Fibroblast of peridontal ligament (primary cell): ENCODE results near the gene BMPR1B.
"Not testable (repeated sequence)": the region's sequence is repeated elsewhere in the genome, so short reads cannot be mapped to it uniquely, and the experiment has no call there.

ENCODE experiments used
- DNase-seq: peaks from one replicate; pipeline ENCODE4 v3.0.0-alpha.2; 2010; ENCODE audit errors: extremely low read depth

Gene BMPR1B

DNA sequence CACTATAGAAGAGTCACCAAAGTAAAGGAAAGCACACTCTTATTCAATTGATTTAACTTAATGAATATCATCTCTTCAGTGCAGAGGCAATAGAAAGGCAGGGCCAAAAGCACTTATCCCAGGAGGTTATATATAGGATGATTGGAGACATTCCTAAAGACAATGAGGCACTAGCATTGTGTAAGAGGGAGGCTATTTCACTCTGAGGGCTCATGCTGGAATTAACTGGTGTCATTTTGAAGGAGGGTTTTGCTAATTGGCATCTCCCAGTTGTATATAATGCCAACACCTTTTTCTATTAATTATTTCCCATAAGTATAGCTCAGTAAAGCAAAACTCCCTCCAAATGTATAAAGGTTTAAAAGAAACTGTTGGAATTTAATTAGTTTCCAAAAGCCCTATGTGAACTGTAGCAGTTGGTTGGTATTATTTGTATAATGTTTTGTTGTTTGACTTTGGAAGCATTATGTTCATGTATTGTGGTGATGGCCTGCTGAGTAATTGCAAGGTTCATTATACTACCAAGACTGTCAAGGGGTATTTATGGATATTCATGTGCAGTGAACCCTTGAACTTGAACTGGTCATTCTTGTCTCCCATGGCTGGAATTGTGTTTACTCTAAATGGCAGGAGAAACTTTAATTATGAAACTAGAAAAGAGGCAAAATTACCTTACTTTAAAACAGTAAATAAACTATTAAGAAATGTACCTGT, 270.3 kb downstream of the BMPR1B start:
- no peak for DNase-seq

DNA sequence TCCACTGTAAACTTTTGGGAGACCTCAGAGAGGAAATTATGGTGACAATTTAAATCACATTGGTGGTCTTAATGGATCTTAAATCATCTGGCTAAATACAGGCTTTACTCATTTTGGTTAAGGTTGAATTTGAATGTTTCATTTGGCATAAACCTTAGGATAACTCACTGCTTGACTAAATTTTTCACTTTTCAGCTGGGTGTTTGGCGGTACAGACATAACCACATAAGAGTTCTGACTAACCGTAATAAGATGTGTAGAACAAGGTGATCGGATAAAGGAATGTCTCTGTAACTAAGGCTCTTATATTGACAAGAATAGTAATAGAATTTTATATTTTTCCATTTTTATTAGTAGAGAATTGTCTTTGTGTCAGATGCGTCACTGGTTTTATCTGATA, 281.0 kb downstream of the BMPR1B start:
- no peak for DNase-seq

DNA sequence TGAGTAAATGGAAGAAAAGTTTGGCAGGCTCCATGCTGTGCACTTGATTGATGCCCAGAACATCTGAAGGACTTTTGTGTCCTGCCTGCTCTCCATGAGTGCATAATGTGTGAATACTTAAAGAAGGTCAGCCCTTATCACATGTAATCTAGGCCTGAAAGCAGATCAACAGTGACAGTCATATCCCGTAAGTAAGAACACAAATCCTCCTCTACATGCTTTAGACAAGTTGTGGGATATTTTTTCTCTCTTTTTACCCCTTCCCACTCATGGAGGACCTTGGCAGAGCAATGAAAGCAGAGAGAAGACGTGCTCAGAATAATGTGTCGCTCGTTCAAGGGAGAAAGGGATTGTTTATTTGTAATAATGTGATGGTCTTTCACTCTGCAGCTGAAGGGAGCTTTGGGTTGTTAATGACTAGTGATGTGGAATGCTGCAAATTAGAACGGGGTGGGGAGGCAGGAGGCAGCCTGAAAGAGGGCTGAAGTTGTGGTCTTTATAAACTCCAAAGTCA, 286.6 kb downstream of the BMPR1B start:
- DNase-seq = no peak

DNA sequence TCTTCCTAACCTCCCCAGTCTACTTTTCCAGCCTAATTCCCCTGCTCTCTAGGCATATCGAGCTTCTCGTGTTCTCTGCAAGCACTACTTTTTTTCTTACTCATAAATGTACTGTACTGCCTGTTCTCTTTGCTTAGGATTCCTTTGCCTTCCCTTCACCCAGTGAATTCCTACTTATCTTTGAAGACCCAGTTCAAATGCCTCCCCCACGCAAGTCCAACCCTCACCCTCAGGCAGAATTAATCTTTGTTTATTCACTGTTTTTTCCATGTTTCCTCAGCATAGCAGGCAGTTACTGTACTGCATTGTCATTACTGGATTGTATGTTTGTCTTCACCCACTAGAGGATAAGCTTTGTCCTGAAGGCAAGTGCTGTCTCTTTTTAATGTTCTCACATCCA, 287.7 kb downstream of the BMPR1B start:
- no peak for DNase-seq

DNA sequence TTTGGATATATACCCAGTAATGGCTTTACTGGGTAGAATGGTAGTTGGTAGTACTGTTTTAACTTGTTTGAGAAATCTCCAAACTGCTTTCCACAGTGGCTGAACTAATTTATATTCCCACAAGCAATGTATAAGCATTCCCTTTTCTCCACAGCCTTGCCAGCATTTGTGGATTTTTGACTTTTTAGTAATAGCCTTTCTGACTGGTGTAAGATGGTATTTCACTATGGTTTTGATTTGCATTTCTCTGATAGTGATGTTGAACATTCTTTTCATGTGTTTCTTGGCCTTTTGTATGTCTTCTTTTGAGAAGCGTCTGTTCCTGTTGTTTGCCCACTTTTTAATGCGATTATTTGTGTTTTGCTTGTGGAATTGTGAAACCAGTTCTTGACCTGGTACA, 290.5 kb downstream of the BMPR1B start:
- peak; percentile 52 for DNase-seq

DNA sequence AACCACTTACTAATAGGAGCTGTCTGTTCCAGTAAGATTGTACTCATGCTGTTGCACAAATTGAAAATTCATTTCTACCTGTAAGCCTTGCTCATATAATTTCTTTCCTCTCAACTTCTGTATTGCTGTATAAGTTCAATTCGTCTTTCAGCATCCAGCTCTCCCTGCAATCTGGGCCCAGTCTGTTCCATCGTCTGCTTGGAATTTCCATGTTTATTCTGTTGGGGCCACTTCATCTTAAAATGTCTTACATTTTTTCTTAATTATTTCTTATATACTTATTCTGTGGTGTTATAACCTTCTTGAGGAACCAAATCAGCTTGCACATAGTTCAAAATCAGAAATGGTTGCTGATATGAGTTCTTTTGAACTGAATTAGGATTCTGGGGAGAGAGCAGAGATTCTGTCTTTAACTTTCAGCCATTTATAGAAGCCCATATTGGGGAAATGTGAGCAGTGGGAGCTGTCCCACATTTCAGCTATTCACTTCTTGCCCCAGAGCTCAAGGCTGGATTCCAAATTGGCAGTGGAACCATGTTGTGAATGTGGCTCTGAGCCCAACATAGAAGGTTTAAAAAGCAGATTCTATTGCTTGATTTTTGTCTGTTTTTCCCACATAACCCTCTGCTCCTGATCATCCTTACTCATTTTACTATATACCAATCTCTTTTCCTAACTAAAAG, 291.9 kb downstream of the BMPR1B start:
- DNase-seq = peak; percentile 80

DNA sequence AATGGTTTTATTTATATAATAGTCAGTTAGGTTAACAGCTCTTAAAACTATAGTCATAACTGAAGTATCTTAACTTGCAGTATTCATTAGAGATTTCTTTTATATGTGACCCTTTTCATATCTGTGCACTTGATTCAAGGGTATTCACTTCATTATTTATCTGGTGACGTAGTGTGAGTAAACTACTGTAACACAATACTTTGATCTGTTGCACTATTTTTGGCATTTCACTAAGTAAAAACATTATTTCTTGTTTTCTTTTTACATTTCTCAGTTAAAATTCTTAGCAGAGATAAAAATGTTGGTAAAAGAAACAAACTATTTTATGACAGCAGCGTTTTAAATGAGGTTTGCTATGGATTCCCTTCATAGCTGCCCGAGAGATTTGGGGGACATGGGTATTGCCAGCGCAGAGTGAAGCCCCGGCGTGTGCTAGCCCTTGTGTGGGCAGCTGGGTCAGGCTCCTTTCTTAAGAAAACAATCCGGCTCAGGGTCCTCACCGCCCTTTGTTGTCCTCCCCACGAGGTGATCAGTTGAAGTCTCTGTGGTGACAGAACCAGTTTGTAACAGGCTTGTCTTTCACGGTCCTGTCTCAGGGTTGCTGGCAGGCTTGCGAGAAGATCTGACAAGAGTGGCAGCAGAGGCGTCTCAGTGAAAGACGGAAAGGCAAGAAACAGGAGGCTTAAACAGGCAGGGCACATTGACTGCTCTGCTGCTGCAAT, 293.4 kb downstream of the BMPR1B start:
- no peak for DNase-seq

DNA sequence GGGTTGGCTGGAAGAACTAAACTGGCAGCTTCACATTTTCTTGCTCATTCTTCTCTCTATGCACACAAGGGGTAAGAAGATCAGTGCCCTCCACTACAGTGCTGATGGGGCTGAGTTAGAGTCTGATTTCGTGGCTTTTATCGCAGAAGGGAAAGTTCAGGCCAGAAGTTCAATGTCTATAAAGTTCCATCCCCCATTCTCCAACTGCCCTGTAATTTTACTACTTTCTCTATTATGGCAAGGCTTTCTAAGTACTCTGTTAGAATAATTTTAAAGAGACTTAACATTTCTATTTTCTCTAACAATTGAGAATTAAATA, 293.9 kb downstream of the BMPR1B start:
- DNase-seq = no peak

DNA sequence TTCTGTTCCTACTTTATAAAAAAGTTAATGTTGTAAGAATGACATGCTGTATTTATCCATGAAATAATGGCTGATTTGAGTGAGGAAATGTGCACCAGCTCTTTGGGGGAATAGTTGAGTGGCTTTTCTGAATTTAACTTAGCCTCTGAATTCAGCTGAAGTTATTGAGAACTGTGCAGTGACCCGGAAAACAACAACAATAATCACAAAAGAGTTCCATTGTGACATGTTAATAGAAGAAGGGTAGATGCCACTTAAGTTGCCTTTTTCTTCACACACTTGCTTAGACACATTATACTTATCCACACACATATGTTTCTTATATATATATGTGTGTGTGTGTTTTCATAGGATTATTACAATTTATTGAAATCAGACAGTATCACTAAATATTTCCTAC, 301.2 kb downstream of the BMPR1B start:
- DNase-seq = no peak

DNA sequence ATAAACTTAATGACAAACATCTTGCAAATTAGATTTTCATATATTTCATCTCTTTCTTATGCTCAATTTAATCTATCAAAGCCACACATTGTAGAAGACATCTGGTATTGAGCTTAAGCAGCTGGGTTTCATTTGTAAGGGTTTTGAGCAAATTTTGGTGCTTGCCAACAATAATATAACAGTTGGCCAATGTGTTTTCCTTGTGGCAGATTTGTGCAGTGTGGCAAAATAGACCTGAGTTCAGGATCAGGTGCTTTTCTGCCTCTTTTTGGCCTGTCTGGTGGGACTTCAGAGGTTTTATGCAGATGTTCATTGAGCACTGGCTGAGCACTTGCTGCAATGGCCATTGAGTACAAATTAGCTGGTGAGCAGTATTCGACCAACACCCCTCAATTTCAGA, 301.9 kb downstream of the BMPR1B start:
- peak; percentile 87 for DNase-seq

DNA sequence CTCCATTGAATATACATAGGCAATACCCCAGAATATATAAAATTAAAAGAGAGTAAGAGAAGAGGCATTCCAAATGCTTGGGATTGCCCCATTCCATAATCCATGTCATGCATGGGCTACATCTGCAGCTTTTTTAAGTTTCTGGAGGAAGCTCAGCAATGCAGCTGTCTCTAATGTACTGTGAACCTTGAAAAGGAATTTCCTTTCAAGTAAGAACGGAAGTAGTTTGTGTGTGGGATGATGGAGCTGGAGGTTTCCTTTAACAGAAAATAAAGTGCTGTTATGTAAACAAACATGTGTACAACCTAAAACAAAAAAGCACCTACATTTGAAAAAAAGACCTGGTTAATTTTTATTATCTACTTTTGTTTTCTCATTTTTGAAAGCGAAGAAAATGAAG, 303.5 kb downstream of the BMPR1B start:
- peak; percentile 51 for DNase-seq

DNA sequence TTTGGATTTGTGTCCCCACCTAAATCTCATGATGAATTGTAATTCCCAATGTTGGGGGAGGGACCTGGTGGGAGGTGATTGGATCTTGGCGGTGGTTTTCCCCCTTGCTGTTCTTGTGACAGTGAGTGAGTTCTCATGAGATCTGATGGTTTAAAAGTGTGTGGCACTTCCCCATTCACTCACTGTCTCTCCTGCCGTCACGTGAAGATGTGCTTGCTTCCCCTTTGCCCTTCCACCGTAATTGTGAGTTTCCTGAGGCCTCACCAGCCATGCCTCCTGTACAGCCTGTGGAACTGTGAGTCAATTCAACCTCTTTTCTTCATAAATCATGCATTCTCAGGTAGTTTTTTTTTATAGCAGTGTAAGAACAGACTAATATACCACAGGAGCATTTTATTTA, 304.0 kb downstream of the BMPR1B start:
- not testable (repeated sequence) for DNase-seq

DNA sequence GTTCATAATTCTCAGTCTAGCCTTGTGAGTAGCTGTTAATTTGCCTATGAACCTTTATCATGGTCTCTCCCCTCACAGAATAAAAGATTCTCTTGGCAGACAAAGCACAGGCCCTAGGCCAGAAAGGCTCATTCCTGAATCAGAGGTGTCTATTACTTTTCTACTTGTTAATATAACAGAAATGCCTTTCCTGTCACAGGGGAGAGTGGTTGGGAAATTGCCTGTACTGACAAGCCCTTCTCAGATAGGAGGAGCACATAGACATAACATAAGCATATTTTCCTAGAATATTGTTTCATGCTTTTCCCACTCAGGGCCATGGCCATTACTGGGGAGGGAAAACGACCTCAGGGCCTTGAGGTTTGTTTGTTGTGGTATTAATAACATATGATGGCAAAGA, 308.3 kb downstream of the BMPR1B start:
- DNase-seq = no peak

DNA sequence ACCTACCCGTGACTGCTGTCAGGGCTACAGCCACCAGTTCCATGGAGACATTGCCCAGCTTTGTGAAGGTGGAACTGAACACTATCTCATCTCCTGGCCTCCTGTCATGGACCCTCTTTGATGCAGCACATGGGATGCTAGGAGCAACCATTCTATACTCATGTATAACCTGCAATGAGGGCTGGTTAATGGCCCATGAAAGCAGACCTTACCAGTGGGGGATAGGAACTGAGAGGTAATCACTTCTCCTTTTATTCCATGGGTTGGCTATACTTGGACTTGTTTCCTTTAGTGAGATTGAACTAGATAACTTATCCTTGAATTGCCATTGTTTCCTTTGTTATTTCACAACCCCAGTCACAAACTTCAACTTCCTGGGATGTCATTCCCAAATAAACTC, 310.6 kb downstream of the BMPR1B start:
- no peak for DNase-seq

DNA sequence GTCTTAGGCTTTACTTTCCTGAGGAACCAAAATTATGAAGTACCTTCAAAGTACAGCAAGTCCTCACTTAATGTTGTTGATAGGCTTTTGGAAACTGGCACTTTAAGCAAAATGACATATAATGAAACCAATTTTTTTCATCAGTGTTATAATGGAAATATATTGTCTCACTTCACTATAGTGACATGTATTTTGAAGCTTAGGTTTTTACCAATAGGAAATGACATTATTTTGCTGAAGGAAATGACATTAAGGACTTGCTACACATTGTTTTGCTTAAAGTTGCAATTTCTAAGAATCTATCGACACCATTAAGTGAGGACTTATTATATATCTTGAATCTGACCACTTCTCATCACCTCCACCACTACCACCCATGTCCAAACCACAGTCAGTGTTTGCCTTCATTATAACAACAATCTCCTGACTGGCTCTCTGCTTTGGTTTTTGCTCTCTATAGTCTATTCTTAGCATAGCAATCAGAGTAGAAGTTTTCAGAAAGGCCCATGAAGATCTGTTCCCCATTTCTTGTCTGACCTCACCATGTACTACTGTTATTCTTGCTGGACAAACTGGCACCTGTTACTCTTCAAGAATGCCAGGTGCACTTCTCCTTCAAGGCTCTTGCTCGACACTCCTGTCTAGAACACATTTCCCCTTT, 311.2 kb downstream of the BMPR1B start:
- no peak for DNase-seq

DNA sequence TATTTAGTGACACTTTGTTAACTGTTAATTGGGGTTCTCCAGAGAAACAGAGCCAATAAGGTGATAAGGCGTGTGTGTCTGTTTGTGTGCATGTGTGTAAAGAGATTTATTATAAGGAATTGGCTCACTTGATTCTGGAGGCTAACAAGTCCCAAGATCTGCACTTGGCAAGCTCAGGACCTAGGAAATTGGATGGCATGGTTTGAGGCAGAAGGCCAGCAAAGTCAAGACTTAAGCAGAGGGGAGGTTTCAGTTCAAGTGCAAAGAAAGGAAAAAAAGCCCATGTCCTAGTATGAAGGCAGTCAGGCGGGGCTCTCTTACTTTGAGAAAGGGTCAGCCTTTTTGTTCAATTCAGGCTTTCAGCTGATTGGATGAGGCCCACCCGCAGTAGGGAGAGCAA, 314.1 kb downstream of the BMPR1B start:
- DNase-seq = no peak

DNA sequence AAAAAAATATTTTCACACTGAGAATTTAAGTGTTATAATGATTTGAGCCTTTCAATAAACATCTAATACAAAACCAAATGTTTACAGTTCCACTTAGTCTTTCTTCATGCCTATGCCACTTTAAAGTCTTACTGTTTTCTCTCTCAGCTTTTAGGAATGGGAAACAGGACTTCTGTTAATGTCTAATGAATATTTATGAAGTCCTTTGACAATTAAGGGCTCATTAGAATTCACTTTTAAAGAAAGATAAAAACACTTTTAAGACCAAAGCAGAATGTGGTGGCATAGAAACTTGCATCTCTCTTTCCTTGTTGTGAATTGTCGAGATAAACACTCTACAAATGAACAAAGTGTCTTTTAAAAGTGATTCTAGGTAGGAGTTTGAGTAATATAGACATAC, 315.9 kb downstream of the BMPR1B start:
- DNase-seq = no peak

DNA sequence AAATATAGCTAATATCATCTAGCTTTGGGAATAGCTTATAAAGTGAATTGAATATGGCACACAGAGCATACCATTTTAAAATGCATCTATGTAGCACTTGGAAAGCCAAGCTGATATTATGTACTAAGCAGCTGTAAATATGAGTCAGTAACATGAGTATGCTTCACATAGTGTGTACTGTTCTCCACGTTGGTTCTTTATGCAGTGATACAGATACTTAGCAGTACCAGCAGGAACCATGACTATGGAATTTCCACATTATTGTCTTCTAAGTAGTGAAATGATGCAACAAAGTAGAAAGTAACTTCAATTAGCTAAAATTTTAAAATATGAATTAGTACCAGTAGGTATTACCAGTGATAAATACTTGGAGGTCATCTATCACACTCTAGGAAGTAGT, 320.1 kb downstream of the BMPR1B start:
- DNase-seq = peak; percentile 7

DNA sequence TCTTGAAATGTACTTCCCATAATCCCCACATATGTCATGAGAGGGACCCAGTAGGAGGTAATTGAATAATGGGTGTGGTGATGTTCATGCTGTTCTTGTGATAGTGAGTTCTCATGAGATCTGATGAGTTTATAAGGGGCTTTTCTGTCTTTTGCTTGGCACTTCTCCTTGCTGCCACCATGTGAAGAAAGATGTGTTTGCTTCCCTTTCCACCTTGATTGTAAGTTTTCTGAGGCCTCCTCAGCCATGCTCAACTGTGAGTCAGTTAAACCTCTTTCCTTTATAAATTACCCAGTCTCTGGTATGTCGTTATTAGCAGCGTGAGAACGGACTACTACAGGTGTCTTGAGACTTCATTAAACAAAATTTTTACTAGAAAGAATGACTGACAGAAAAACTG, 323.2 kb downstream of the BMPR1B start:
- DNase-seq = no peak

DNA sequence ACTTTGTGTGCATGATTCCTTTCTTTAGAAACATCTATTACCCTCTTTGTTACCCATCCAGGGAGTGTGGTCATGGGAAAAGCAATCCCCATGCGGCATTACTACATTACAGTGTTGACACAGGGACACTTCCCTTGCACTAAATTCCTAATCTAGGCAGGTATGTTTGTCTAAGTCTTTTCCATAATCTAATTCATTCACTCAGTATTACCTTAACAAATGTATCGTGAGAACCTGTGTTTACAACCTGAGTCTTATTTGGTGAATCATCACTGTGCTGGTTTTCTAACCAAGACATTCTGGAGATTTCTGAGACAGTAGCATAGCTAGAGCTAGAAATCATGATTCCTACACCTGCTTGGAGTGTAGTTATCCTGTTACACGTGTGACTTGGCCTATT, 326.8 kb downstream of the BMPR1B start:
- DNase-seq = no peak

DNA sequence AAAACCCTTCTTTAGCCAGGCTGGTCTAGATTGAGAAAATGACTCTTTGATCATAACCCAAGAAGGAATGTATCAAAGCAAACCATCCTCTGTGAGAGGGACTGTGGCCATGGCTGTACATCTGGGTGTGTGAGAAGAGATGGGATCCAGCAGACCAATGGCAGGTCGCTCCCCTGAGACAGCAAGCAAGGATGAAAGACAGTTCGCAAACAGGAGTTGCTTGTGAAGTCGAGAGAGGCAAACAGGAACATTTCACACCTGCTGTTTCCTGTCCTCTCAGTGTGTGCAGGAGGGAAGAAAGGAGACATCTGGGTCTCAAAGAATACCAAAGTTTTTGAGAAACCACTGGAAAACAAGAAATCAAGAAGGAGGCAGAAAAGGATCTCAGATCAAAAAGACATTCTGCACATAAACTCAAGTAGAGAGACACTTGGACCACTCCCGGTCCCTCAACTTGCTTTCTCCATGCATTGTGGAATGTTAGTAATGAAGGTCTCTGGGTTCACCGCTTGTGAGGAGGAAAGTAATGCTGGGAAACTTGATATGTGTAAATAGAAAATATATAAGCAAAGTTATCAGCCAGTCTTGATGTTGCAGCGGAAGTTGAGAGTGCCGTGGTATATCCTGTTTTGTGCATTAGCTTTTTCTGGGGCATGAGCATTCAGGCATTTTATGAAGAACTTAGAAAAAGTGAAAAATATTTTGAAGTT, 327.5 kb downstream of the BMPR1B start:
- no peak for DNase-seq

DNA sequence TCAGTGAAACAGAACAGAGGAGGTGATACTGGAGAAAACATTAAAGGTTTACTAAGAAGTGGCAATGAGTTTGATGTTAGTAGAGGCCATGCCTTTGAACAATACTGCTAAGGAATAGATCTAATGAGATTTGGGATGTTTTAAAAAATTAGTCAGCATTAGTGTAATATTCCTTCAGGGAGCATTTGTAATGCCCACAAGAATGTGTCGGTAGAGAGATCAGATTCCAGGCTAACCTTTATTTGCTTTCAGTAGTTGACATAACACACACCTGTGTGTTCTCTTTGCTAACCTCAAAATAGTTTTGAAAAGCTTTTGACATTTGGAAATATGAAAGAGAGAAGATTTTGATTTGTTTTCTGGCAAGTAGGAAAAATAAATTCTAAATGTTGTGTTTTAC, 328.8 kb downstream of the BMPR1B start:
- no peak for DNase-seq
